GM23338 (cell line): ENCODE data around the gene CHAF1B. TPM values are rescaled to one million over a fixed set of nuclear protein-coding genes. Genes with fewer than 3 reads are reported as not detected.
A peak's percentile ranks its signal among the peaks of the same experiment; 100 is the strongest.

Experiments
- ATAC-seq: fragments of 200-7000 bp; cut with Tn5 transposase; 3 replicates; pipeline ENCODE4 v1.9.1; 2020
- DNase-seq: peaks from one replicate; pipeline ENCODE4 v3.0.0-alpha.2; 2015; ENCODE audit warnings: low spot score
- H2AFZ ChIP-seq: fragments of 200-600 bp; sonication (generic); 2 replicates; pipeline ENCODE4 v1.8.0; 2016; ENCODE audit warnings: antibody characterized with exemption, mild to moderate bottlenecking, moderate library complexity
- H3F3A ChIP-seq: fragments of 200-600 bp; sonication (generic); replicated peaks from 2 replicates; pipeline ENCODE4 v1.8.0; 2017; ENCODE audit warnings: antibody characterized with exemption, mixed run types, low read depth
- H3K27ac ChIP-seq: fragments of 200-600 bp; sonication (generic); 2 replicates; pipeline ENCODE4 v1.6.1; 2016; ENCODE audit warnings: low read depth
- H3K27me3 ChIP-seq: fragments of 200-600 bp; sonication (generic); 2 replicates; pipeline ENCODE4 v1.8.0; 2016; ENCODE audit warnings: mild to moderate bottlenecking, mixed run types, moderate library complexity; ENCODE audit not compliant: insufficient read depth
- H3K36me3 ChIP-seq: fragments of 200-600 bp; sonication (generic); 2 replicates; pipeline ENCODE4 v1.8.0; 2016; ENCODE audit warnings: mild to moderate bottlenecking; ENCODE audit not compliant: insufficient read depth
- H3K4me1 ChIP-seq: fragments of 200-600 bp; sonication (generic); 2 replicates; pipeline ENCODE4 v1.8.0; 2016; ENCODE audit warnings: mild to moderate bottlenecking, moderate library complexity; ENCODE audit not compliant: insufficient read depth
- H3K4me2 ChIP-seq: fragments of 200-600 bp; sonication (generic); 2 replicates; pipeline ENCODE4 v1.7.1; 2017; ENCODE audit warnings: mixed run types
- H3K4me3 ChIP-seq: fragments of 200-600 bp; sonication (generic); 2 replicates; pipeline ENCODE4 v1.6.1; 2016; ENCODE audit warnings: mixed run types
- H3K79me2 ChIP-seq: fragments of 200-600 bp; sonication (generic); replicated peaks from 2 replicates; pipeline ENCODE4 v1.8.0; 2017; ENCODE audit warnings: mild to moderate bottlenecking; ENCODE audit not compliant: insufficient read depth
- H3K9me2 ChIP-seq: fragments of 200-600 bp; sonication (generic); 2 replicates; pipeline ENCODE4 v1.8.0; 2017; ENCODE audit not compliant: insufficient read depth
- H4K20me1 ChIP-seq: fragments of 200-600 bp; sonication (generic); replicated peaks from 2 replicates; pipeline ENCODE4 v1.8.0; 2017; ENCODE audit warnings: mild to moderate bottlenecking; ENCODE audit not compliant: insufficient read depth
- H3K27ac Mint-ChIP-seq: 2 replicates; pipeline ENCODE4 v1.8.0; 2020; ENCODE audit warnings: inconsistent platforms, mild to moderate bottlenecking, moderate library complexity, mixed read lengths
- H3K27me3 Mint-ChIP-seq: 3 replicates; pipeline ENCODE4 v1.8.0; 2022; ENCODE audit warnings: low read depth, mild to moderate bottlenecking, moderate library complexity, mixed read lengths, inconsistent platforms; ENCODE audit not compliant: insufficient read depth, poor library complexity
- H3K36me3 Mint-ChIP-seq: 3 replicates; pipeline ENCODE4 v1.8.0; 2021; ENCODE audit warnings: low read depth, mild to moderate bottlenecking, inconsistent platforms, moderate library complexity, mixed read lengths
- H3K4me1 Mint-ChIP-seq: 3 replicates; pipeline ENCODE4 v1.8.0; 2020; ENCODE audit warnings: mild to moderate bottlenecking, inconsistent platforms, mixed read lengths
- H3K4me3 Mint-ChIP-seq: 3 replicates; pipeline ENCODE4 v1.8.0; 2021; ENCODE audit warnings: moderate library complexity, mild to moderate bottlenecking, inconsistent platforms, mixed read lengths
- H3K9me3 Mint-ChIP-seq: 3 replicates; pipeline ENCODE4 v1.8.0; 2020; ENCODE audit warnings: moderate library complexity, mild to moderate bottlenecking, inconsistent platforms, mixed read lengths
- JUNB ChIP-seq: IDR thresholded peaks from one replicate; pipeline ENCODE4 v1.6.1; 2016; ENCODE audit warnings: antibody characterized with exemption; ENCODE audit not compliant: unreplicated experiment
- NANOG ChIP-seq: IDR thresholded peaks from 2 replicates; pipeline ENCODE4 v1.6.1; 2016; ENCODE audit warnings: antibody characterized with exemption, borderline replicate concordance
- POLR2AphosphoS5 ChIP-seq: IDR thresholded peaks from 2 replicates; pipeline ENCODE4 v1.6.1; 2016; ENCODE audit warnings: antibody characterized with exemption, low read depth
- REST ChIP-seq: IDR thresholded peaks from one replicate; pipeline ENCODE4 v1.6.1; 2018; ENCODE audit warnings: antibody characterized with exemption; ENCODE audit not compliant: unreplicated experiment
- STAT1 ChIP-seq: IDR thresholded peaks from one replicate; pipeline ENCODE4 v1.6.1; 2016; ENCODE audit warnings: antibody characterized with exemption; ENCODE audit not compliant: unreplicated experiment
- ZNF114 ChIP-seq: fragments of 250-450 bp; sonication (Bioruptor Pico); IDR thresholded peaks from 2 replicates; pipeline ENCODE4 v1.5.0; 2020; ENCODE audit warnings: mild to moderate bottlenecking, moderate library complexity
- ZNF331 ChIP-seq: fragments of 250-450 bp; sonication (Bioruptor Pico); IDR thresholded peaks from 2 replicates; pipeline ENCODE4 v1.5.0; 2020; ENCODE audit warnings: low read depth, mild to moderate bottlenecking, moderate library complexity
- polyA plus RNA-seq: library from polyadenylated mRNA; unstranded; fragments of >200 nt; fragmentation: Nextera tagmentation; extraction: Ambion mirVana; gene quantifications from 2 replicates; pipeline ENCODE4 v1.2.1, GENCODE V29; 2016
- total RNA-seq: library from RNA; depleted of rRNA; stranded (reverse); fragments of >200 nt; shearing (Covaris generic); gene quantifications from 2 replicates; pipeline ENCODE4 v1.2.3, GENCODE V29; 2014
- TF ChIP-seq, protein P1 (sequence below): fragments of 250-450 bp; sonication (Bioruptor Pico); IDR thresholded peaks from 2 replicates; pipeline ENCODE4 v1.5.0; 2020; ENCODE audit warnings: mild to moderate bottlenecking, moderate library complexity
- TF ChIP-seq, protein P2 (sequence below), 2 experiments: fragments of 200-600 bp in 1 of 2; sonication (generic) in 1 of 2; conservative IDR thresholded peaks; 2 replicates each; pipeline versions ENCODE4 v1.5.1 to v1.6.1; 2016 to 2017; ENCODE audit warnings: antibody characterized with exemption in 2 of 2, low read depth in 2 of 2, mild to moderate bottlenecking in 2 of 2, moderate library complexity in 1 of 2

CHAF1B gene
- total and polyA plus RNA-seq, 2 experiments from 2014 or later: 7.9 to 13.1 TPM

DNA sequence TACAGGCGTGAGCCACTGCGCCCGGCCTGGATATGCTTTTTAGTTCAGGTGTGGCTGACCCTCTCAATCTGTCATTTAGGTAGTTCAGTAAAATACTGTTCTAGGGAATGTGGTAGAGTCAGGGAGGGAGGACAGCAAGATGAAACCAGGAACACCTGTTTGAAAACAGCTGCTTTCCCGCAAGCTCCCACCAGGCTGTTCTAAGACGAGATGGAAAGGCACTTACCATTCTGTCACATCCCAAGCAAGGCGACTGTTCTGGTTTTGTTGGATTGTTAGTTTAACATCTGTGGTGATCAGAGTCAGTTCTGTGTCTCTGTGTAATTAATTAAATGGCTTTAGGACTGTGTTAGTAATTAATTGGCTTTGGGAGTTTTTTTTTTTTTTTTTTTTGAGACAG, 2.9 kb downstream of the CHAF1B start:
- Mint-ChIP-seq H3K9me3 (peaks cover 14% of the 10 kb centered on the region), H3K27me3 (peaks cover 16% of the 10 kb centered on the region), H3K36me3 (peaks cover 46% of the 10 kb centered on the region), H3K4me3 (no peak overlapping the region), H3K27ac (no peak overlapping the region), H3K4me1 (peaks cover 14% of the 10 kb centered on the region)
- no peak for TF ChIP-seq ZNF114 (CRISPR knock-in tag)
- no peak for TF ChIP-seq NANOG
- no peak for TF ChIP-seq JUNB
- TF ChIP-seq, protein P1, sequence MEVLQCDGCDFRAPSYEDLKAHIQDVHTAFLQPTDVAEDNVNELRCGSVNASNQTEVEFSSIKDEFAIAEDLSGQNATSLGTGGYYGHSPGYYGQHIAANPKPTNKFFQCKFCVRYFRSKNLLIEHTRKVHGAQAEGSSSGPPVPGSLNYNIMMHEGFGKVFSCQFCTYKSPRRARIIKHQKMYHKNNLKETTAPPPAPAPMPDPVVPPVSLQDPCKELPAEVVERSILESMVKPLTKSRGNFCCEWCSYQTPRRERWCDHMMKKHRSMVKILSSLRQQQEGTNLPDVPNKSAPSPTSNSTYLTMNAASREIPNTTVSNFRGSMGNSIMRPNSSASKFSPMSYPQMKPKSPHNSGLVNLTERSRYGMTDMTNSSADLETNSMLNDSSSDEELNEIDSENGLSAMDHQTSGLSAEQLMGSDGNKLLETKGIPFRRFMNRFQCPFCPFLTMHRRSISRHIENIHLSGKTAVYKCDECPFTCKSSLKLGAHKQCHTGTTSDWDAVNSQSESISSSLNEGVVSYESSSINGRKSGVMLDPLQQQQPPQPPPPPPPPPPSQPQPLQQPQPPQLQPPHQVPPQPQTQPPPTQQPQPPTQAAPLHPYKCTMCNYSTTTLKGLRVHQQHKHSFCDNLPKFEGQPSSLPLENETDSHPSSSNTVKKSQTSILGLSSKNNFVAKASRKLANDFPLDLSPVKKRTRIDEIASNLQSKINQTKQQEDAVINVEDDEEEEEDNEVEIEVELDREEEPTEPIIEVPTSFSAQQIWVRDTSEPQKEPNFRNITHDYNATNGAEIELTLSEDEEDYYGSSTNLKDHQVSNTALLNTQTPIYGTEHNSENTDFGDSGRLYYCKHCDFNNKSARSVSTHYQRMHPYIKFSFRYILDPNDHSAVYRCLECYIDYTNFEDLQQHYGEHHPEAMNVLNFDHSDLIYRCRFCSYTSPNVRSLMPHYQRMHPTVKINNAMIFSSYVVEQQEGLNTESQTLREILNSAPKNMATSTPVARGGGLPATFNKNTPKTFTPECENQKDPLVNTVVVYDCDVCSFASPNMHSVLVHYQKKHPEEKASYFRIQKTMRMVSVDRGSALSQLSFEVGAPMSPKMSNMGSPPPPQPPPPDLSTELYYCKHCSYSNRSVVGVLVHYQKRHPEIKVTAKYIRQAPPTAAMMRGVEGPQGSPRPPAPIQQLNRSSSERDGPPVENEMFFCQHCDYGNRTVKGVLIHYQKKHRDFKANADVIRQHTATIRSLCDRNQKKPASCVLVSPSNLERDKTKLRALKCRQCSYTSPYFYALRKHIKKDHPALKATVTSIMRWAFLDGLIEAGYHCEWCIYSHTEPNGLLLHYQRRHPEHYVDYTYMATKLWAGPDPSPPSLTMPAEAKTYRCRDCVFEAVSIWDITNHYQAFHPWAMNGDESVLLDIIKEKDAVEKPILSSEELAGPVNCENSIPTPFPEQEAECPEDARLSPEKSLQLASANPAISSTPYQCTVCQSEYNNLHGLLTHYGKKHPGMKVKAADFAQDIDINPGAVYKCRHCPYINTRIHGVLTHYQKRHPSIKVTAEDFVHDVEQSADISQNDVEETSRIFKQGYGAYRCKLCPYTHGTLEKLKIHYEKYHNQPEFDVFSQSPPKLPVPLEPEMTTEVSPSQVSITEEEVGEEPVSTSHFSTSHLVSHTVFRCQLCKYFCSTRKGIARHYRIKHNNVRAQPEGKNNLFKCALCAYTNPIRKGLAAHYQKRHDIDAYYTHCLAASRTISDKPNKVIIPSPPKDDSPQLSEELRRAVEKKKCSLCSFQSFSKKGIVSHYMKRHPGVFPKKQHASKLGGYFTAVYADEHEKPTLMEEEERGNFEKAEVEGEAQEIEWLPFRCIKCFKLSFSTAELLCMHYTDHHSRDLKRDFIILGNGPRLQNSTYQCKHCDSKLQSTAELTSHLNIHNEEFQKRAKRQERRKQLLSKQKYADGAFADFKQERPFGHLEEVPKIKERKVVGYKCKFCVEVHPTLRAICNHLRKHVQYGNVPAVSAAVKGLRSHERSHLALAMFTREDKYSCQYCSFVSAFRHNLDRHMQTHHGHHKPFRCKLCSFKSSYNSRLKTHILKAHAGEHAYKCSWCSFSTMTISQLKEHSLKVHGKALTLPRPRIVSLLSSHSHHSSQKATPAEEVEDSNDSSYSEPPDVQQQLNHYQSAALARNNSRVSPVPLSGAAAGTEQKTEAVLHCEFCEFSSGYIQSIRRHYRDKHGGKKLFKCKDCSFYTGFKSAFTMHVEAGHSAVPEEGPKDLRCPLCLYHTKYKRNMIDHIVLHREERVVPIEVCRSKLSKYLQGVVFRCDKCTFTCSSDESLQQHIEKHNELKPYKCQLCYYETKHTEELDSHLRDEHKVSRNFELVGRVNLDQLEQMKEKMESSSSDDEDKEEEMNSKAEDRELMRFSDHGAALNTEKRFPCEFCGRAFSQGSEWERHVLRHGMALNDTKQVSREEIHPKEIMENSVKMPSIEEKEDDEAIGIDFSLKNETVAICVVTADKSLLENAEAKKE (CRISPR knock-in tag): no peak
- no peak for TF ChIP-seq POLR2AphosphoS5
- no peak for TF ChIP-seq REST
- TF ChIP-seq, protein P2, sequence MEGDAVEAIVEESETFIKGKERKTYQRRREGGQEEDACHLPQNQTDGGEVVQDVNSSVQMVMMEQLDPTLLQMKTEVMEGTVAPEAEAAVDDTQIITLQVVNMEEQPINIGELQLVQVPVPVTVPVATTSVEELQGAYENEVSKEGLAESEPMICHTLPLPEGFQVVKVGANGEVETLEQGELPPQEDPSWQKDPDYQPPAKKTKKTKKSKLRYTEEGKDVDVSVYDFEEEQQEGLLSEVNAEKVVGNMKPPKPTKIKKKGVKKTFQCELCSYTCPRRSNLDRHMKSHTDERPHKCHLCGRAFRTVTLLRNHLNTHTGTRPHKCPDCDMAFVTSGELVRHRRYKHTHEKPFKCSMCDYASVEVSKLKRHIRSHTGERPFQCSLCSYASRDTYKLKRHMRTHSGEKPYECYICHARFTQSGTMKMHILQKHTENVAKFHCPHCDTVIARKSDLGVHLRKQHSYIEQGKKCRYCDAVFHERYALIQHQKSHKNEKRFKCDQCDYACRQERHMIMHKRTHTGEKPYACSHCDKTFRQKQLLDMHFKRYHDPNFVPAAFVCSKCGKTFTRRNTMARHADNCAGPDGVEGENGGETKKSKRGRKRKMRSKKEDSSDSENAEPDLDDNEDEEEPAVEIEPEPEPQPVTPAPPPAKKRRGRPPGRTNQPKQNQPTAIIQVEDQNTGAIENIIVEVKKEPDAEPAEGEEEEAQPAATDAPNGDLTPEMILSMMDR (conservative IDR thresholded peaks at IDR 0.05; ENCODE audit: low read depth in 2 of 2): no peak
- no peak for TF ChIP-seq ZNF331 (CRISPR knock-in tag)
- TF ChIP-seq STAT1: no peak
- Histone ChIP-seq H3K79me2 (no peaks in the 10 kb centered on the region), H3K4me2 (no peak overlapping the region), H3K27me3 (no peaks in the 10 kb centered on the region), H4K20me1 (no peaks in the 10 kb centered on the region), H3K4me3 (no peak overlapping the region), H3F3A (peaks cover 8% of the 10 kb centered on the region), H3K4me1 (peaks cover 11% of the 10 kb centered on the region; the same call in 1 of the 2 replicates), H2AFZ (no peak overlapping the region), H3K9me2 (no peaks in the 10 kb centered on the region), H3K27ac (peak overlapping the region; percentile 35; the same call in 1 of the 2 replicates), H3K36me3 (peaks cover 6% of the 10 kb centered on the region; the same call in 1 of the 2 replicates)
- ATAC-seq (no peak), DNase-seq (peak; percentile 51)
